ENCODE results near the gene MSX1.

The MSX1 gene

DNA sequence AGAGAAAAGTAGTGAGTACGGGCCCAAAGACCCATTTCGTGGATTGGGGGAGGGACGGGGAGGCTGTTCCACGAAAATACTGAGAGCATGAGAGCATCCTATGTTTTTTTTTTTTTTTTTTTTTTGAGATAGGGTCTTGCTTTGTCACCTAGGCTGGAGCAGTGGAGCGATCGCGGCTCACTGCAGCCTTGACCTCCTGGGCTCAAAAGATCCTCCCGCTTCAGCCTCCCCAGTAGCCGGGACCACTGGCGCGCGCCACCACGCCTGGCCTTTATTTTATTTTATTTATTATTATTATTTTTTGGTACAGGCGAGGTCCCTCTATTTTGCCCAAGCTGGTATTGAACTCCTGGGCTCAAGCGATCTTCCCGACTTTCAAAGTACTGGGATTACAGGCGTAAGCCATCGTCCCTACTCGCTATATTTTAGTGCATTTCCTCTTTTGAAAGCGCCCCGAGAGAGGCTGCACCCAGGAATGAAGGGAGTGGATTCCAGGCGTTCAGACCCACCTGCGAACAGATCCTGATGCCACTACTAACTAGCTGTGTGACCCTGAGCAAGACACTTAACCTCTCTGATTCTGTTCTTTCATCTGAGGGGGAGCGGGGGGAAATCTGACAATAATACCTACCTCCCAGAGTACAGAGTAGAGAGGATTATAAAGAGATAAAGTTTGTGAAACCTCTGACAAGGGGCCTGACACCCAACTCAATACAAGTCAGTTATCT is 5.4 kb upstream of the MSX1 start:
- H3K4me3 ChIP-seq (ENCODE audit: low read length), result no peak overlapping the region
- no peak overlapping the region for H3K9ac ChIP-seq (ENCODE audit: low read length)
- no peaks in the 10 kb centered on the region for H3K9me3 ChIP-seq (ENCODE audit: control insufficient read depth, low read depth, low read length)
- peaks cover 13% of the 10 kb centered on the region for H3K4me1 ChIP-seq (ENCODE audit: control insufficient read depth, low read depth, low read length)
- no peak overlapping the region for H3K27ac ChIP-seq (ENCODE audit: low read length)
- H3K36me3 ChIP-seq (ENCODE audit: control insufficient read depth, low read depth, low read length), result no peaks in the 10 kb centered on the region
- peaks cover 100% of the 10 kb centered on the region for H3K27me3 ChIP-seq (ENCODE audit: control insufficient read depth, insufficient read depth, low read length)

DNA sequence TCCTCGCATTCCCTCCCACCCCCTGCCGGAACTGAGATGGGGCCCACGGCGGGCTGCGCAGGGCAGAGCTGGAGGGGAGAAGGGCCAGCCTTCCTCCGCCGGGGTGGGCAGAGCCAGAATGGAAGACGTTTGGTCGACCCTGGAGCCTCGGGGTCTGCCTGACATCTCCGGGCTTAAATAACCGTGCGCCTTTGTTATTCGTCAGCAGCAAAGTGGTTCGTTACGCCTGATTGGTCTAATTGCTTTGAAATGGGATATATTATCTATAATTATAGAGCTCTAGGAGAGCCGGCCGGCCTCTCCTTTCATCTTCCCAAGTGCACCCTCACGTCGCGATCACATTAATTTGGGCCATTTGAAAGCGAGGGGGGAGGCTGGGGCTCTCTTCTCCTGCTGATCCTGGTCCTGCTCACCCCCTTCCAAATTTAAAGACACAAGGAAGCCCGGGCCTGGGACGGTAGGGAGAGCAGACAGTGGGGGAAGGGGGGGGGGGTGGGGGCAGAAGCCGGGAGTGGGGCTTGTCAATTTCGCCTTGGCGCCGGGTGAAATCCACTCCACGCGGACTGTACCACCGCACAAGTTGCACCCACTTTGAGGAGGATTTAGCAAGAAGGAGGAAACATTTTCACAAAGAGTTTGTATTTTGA is 4.7 kb upstream of the MSX1 start:
- no peak overlapping the region for H3K27ac ChIP-seq (ENCODE audit: low read length)
- no peaks in the 10 kb centered on the region for H3K36me3 ChIP-seq (ENCODE audit: control insufficient read depth, low read depth, low read length)
- no peak overlapping the region for H3K9ac ChIP-seq (ENCODE audit: low read length)
- peaks cover 97% of the 10 kb centered on the region for H3K27me3 ChIP-seq (ENCODE audit: control insufficient read depth, insufficient read depth, low read length)
- H3K4me3 ChIP-seq (ENCODE audit: low read length), result no peak overlapping the region
- no peaks in the 10 kb centered on the region for H3K9me3 ChIP-seq (ENCODE audit: control insufficient read depth, low read depth, low read length)
- H3K4me1 ChIP-seq (ENCODE audit: control insufficient read depth, low read depth, low read length), result peaks cover 13% of the 10 kb centered on the region

DNA sequence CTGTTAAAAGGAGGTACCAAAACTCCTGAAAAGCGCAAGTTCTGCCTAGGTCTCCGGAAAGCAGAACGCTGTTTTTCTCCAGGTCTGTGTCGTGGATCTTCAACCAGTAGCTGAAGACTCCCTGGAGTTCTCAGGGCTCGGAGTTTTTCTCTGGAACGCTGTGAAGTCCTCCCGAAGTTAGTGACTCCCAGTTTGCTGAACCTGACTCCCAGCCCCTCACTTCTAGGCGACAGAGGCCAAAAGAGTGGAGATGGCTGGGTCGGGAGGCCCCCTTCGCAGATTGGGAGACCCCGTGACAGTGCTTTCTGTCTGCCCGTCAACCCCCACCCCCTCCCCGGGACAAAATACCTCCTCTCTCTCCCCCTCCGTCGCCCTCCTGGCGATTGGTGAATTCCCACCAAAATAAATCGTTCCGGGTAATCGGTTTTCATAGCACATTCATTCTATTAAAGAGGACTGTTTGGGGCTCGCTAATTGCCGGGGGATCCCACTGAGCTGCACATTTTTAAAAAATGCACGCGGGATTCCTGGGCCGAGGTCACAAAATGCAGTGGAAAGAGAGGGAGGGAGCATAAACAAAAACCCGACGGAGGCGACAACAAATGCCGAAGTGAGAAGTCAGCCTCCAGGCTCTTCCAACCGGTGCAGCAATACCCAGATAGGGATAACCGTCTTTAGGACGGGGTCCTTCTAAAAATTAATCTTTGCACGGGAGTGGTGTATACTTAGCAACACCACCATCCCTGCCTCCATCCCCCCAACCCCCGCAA is 4.0 kb upstream of the MSX1 start:
- Histone ChIP-seq H3K4me3 (ENCODE audit: low read length) (no peak overlapping the region), H3K27me3 (ENCODE audit: control insufficient read depth, insufficient read depth, low read length) (peaks cover 97% of the 10 kb centered on the region), H3K9me3 (ENCODE audit: control insufficient read depth, low read depth, low read length) (no peaks in the 10 kb centered on the region), H3K4me1 (ENCODE audit: control insufficient read depth, low read depth, low read length) (peaks cover 13% of the 10 kb centered on the region), H3K27ac (ENCODE audit: low read length) (no peak overlapping the region), H3K9ac (ENCODE audit: low read length) (no peak overlapping the region), H3K36me3 (ENCODE audit: control insufficient read depth, low read depth, low read length) (no peaks in the 10 kb centered on the region)

DNA sequence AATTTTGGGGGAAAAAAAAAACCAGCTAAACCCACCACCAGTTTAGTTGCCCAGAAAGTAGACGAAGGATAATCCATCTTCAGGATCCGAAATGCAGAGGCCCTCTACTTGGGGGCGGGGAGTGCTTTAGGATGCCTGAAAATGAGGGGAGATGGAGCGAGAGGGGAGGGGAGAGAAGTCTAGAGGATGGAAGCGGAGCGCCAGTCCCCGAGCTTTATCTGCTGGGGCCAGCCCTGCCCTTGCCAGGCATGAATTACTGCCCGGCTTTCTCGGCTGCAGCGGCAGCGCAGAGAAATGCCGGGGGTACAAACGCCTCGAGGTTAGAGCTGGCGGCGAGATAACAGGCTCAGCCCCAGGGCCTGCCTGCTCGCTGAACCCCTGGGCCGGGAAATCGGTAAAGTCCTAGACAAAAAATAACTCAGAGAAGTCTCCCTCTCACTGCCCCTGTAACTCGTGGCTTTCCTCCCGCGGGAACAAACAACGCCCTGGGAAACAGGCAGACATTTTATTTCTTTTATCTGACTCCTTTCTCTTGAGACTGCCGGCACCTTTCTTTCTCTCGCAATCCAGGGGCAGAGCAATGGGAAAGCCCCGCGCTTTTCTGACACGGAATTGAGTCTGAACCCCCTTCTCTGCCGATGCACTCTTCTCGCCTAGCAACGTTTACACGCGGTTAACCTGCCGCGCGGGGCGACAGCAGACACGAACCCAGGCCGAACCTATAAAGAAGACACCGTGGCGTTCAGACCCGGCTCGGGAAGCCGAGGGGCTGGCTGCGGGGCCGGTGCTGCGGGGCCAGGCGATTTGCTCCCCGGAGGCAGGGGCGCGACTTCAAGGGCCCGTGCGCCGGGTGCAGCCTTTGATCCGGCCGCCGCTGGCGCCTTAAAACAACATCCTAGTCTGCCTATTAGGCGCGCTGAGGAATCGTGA is 3.1 kb upstream of the MSX1 start:
- Histone ChIP-seq H3K27ac (ENCODE audit: low read length) (no peak overlapping the region), H3K4me3 (ENCODE audit: low read length) (no peak overlapping the region), H3K27me3 (ENCODE audit: control insufficient read depth, insufficient read depth, low read length) (peaks cover 97% of the 10 kb centered on the region), H3K36me3 (ENCODE audit: control insufficient read depth, low read depth, low read length) (no peaks in the 10 kb centered on the region), H3K4me1 (ENCODE audit: control insufficient read depth, low read depth, low read length) (peaks cover 18% of the 10 kb centered on the region), H3K9me3 (ENCODE audit: control insufficient read depth, low read depth, low read length) (no peaks in the 10 kb centered on the region), H3K9ac (ENCODE audit: low read length) (no peak overlapping the region)

DNA sequence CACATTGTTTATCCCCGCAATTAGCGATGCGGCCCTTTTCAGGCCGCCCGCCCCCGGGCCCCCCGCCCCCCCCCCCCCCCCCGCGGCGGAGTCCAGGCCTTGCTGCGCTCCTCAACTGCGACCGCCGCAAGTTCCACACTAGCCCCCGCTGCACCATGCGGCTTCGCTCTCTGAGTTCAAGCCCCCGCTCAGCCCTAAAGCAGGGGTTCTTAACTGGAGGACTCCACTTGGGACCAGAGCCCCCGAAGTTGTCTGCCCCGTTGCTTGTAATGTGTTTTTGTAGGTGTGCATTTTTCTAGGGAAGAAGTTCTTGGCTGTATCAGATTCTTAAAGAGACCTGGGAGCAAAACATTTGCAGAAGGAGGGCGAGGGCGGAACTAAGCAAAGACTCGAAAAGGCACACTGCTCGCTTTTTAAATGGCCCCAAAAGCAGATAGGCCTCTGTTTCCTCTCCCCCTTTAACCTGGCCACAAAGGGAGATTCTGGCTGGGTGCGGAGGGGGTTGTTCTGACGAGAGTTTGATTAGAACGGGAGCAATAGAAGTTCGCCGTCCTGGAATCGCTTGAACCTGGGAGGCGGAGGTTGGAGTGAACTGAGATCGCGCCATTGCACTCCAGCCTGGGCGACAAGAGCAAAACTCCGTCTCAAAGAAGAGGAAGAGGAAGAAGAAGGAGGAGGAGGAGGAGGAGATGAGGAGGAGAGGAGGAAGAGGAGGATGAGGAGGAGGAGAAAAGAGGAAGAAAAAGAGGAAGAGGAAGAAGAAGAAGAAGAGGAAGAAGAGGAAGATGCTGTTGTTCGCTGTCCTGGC is 2.3 kb upstream of the MSX1 start:
- peaks cover 17% of the 10 kb centered on the region for H3K4me1 ChIP-seq (ENCODE audit: control insufficient read depth, low read depth, low read length)
- no peak overlapping the region for H3K4me3 ChIP-seq (ENCODE audit: low read length)
- no peaks in the 10 kb centered on the region for H3K9me3 ChIP-seq (ENCODE audit: control insufficient read depth, low read depth, low read length)
- peaks cover 97% of the 10 kb centered on the region for H3K27me3 ChIP-seq (ENCODE audit: control insufficient read depth, insufficient read depth, low read length)
- H3K27ac ChIP-seq (ENCODE audit: low read length), result no peak overlapping the region
- no peak overlapping the region for H3K9ac ChIP-seq (ENCODE audit: low read length)
- no peaks in the 10 kb centered on the region for H3K36me3 ChIP-seq (ENCODE audit: control insufficient read depth, low read depth, low read length)

DNA sequence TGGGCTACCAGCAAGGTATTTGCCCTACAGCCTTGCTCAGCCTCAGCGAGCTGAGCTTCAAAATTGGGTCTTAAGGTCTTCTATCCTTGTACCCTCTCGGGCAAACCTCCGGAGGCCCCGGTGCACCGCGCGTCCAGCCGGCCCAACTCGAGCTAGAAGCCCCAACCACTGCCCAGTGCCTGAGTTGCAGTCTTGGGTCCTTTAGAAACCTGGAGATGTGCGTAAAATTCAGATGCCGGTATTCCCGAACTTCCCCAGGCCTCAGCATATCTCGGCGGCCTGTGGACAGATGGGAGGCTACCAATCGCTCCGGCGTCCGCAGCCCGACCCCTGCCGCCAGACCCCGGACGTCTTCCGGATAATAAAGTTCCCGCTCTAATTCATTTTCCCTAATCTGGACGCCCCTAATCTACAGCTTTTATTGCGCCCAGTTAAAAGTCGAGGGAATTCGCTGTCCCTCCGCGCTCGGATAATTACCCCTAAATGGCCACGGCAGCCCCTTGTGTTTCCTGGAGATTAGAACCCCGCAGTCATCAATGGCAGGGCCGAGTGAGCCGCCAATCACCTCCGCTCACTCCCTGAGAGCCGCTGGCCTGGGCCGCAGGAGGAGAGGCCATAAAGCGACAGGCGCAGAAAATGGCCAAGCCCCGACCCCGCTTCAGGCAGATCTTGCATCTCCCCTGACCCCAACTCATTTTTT is 1.5 kb upstream of the MSX1 start:
- Histone ChIP-seq H3K9ac (ENCODE audit: low read length) (no peak overlapping the region), H3K4me3 (ENCODE audit: low read length) (no peak overlapping the region), H3K27me3 (ENCODE audit: control insufficient read depth, insufficient read depth, low read length) (peaks cover 97% of the 10 kb centered on the region), H3K4me1 (ENCODE audit: control insufficient read depth, low read depth, low read length) (peaks cover 14% of the 10 kb centered on the region), H3K9me3 (ENCODE audit: control insufficient read depth, low read depth, low read length) (no peaks in the 10 kb centered on the region), H3K27ac (ENCODE audit: low read length) (no peak overlapping the region), H3K36me3 (ENCODE audit: control insufficient read depth, low read depth, low read length) (no peaks in the 10 kb centered on the region)

DNA sequence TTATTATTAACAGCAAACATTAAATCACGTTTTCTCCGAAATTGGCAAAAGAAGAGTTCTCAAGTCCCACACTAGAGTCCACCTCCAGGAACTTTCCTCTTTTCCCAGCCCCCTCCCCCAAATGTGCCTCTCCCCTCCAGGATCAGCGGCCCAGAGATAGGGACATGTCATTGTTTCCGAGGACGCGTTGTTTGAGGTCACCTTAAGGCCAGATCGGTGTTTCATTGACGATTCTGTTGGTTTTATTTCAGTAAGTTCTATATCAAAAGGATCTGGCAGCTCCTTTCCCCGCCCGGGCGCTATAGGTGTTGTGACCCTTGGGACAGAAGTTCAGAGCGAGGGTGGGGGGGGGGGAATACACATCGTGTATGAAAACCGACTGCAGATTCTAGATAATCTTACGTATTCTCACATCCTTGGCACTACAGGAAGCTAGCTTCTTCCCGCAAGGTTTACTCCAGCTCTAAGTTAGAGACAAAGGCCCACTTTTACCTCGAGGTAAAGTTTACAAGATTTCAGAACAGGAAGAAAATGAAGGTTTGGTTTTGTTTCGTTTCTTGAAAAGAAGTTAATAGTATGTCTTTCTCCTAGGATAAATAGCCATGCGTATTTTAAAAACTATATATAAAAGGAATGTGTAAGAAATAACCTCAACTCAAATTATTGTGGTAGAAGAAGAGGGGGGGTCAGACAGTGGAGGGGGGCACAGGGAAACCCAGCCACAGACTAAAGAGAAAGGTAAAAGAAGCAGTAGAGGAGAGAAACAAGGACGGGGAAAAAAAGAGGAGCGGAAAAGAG is 739 bp upstream of the MSX1 start:
- no peak overlapping the region for H3K9ac ChIP-seq (ENCODE audit: low read length)

DNA sequence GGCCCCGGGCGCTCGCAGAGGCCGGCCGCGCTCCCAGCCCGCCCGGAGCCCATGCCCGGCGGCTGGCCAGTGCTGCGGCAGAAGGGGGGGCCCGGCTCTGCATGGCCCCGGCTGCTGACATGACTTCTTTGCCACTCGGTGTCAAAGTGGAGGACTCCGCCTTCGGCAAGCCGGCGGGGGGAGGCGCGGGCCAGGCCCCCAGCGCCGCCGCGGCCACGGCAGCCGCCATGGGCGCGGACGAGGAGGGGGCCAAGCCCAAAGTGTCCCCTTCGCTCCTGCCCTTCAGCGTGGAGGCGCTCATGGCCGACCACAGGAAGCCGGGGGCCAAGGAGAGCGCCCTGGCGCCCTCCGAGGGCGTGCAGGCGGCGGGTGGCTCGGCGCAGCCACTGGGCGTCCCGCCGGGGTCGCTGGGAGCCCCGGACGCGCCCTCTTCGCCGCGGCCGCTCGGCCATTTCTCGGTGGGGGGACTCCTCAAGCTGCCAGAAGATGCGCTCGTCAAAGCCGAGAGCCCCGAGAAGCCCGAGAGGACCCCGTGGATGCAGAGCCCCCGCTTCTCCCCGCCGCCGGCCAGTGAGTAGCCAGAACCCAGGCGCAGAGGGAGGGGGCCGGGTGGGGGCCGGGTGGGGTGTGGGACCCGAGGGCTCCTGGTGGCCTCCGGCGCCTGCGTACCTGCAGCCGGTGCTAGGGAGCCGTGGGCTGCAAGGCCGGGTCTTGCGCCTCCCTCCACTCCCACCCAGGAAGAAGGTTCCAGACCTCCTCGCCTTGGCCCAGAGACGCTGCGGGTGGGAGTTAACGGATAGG is 534 bp downstream of the MSX1 start:
- H3K27ac ChIP-seq (ENCODE audit: low read length), result no peak overlapping the region
- no peaks in the 10 kb centered on the region for H3K9me3 ChIP-seq (ENCODE audit: control insufficient read depth, low read depth, low read length)
- H3K9ac ChIP-seq (ENCODE audit: low read length), result no peak overlapping the region
- H3K4me3 ChIP-seq (ENCODE audit: low read length), result peak overlapping the region; percentile 42
- peaks cover 97% of the 10 kb centered on the region for H3K27me3 ChIP-seq (ENCODE audit: control insufficient read depth, insufficient read depth, low read length)
- H3K36me3 ChIP-seq (ENCODE audit: control insufficient read depth, low read depth, low read length), result no peaks in the 10 kb centered on the region
- H3K4me1 ChIP-seq (ENCODE audit: control insufficient read depth, low read depth, low read length), result peaks cover 6% of the 10 kb centered on the region

More for the DNA sequence above, 739 bp upstream of the MSX1 start:
- H3K27ac ChIP-seq (ENCODE audit: low read length), result no peak overlapping the region
- H3K9me3 ChIP-seq (ENCODE audit: control insufficient read depth, low read depth, low read length), result no peaks in the 10 kb centered on the region
- peak overlapping the region; percentile 10 for H3K4me3 ChIP-seq (ENCODE audit: low read length)
- no peaks in the 10 kb centered on the region for H3K36me3 ChIP-seq (ENCODE audit: control insufficient read depth, low read depth, low read length)
- H3K27me3 ChIP-seq (ENCODE audit: control insufficient read depth, insufficient read depth, low read length), result peaks cover 97% of the 10 kb centered on the region
- peaks cover 6% of the 10 kb centered on the region for H3K4me1 ChIP-seq (ENCODE audit: control insufficient read depth, low read depth, low read length)

DNA sequence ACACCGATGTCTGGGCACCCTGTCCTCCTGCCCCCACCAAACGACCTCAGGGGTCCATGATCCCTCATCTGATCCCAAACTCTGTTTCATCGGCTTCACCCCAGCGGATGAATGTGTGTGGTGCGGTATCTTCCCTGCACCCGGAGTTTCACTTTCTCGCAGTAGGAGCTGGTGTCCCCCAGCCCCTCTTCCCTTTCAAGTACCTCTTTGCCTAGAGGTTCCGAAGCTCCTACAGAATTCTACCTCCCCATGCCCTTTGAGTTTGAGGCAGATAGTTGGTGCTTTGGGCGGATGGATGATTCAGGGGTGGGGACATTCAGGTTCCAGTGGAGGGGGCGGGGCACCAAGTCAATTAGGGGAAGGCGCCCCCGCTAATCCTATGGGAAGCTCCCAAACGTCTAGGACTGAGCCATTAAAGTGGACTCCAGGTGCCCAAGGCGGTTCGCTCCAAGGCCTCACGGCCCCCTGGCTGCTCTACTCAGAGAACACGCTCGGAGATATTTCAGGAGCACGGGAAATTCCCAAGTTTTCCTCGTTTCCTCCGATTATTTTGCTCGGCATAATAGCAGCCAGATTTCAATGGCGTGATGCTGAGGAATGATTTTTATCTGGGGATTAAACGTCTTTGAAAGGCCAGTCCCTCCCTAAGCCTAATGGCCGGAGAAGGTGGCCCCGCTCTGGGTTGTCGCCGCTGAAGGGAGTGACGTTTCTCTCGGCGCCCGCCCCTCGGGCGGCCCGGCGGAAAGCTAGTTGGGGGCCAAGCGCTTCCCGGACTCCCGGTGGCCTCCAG is 1.3 kb downstream of the MSX1 start:
- no peak overlapping the region for H3K27ac ChIP-seq (ENCODE audit: low read length)
- no peak overlapping the region for H3K9ac ChIP-seq (ENCODE audit: low read length)

More for the DNA sequence above, 1.3 kb downstream of the MSX1 start:
- Histone ChIP-seq H3K4me3 (ENCODE audit: low read length) (peak overlapping the region; percentile 42), H3K27me3 (ENCODE audit: control insufficient read depth, insufficient read depth, low read length) (peaks cover 97% of the 10 kb centered on the region), H3K9me3 (ENCODE audit: control insufficient read depth, low read depth, low read length) (no peaks in the 10 kb centered on the region), H3K4me1 (ENCODE audit: control insufficient read depth, low read depth, low read length) (peaks cover 6% of the 10 kb centered on the region), H3K36me3 (ENCODE audit: control insufficient read depth, low read depth, low read length) (no peaks in the 10 kb centered on the region)
